Measurements from ENCODE around the gene TNFAIP1.

GRCh38 chr17:28379814-28380801 lies 44.5 kb downstream of the TNFAIP1 start:
- no peak for TF ChIP-seq POLR2A (IDR thresholded peaks at IDR 0.05; ENCODE audit: low read length)
- TF ChIP-seq GATA1 (IDR thresholded peaks at IDR 0.05; ENCODE audit: low read depth, low read length): no peak
